AG04449 (cell line): Measurements from ENCODE around the gene BROX.
"Not testable (repeated sequence)": the region's sequence is repeated elsewhere in the genome, so short reads cannot be mapped to it uniquely, and the experiment has no call there.

ENCODE experiments used
- CTCF ChIA-PET: fragments of 350-600 bp; formaldehyde crosslinking; extraction: SDS; loops from one replicate; lab custom pipeline; 2021; ENCODE audit warnings: antibody characterized with exemption; lab: Yijun Ruan, JAX
- POLR2A ChIA-PET: fragments of 400-600, 350-600 bp; formaldehyde crosslinking; extraction: SDS; loops from one replicate; lab custom pipeline; 2020; ENCODE audit warnings: antibody characterized with exemption, inconsistent platforms; lab: Yijun Ruan, JAX
- DNase-seq: peaks from one replicate; pipeline ENCODE4 v3.0.0-alpha.2; 2010; ENCODE audit warnings: low read depth, low spot score
- H3K4me3 ChIP-seq: 2 replicates; pipeline ENCODE4 v1.5.1; 2011; ENCODE audit warnings: low read depth, mild to moderate bottlenecking, control low read depth, low read length
- CTCF ChIP-seq: IDR thresholded peaks from one replicate; pipeline ENCODE4 v1.5.1; 2011; ENCODE audit warnings: mild to moderate bottlenecking, moderate library complexity, low read length, control low read depth, inconsistent platforms; ENCODE audit not compliant: insufficient read depth; ENCODE audit errors: missing control alignments

The BROX gene

GRCh38 chr1:222712253-222713090 lies at the start of gene BROX, which contains the start of gene AIDA:
BROX (plus strand) TSS chr1:222712564; CDS start chr1:222715700, 3,136 bp downstream.
AIDA (minus strand) TSS chr1:222712491; CDS start chr1:222712317, 174 bp downstream.
- H3K4me3 ChIP-seq, result peak within 1 kb of the TSS; percentile 97
- no peak for TF ChIP-seq CTCF
- CTCF ChIA-PET, result interaction anchor here (1.1 to 1.7 kb wide), 5 partner anchors 26 to 417 kb away, joined by 3 to 8 read pairs (median 4); no protein-coding TSS in a partner anchor
- POLR2A ChIA-PET, result interaction anchor here (0.6 to 1.1 kb wide), 5 partner anchors 16 to 1756 kb away, joined by 3 read pairs; no protein-coding TSS in a partner anchor
- DNase-seq, result no peak

GRCh38 chr1:222663431-222663934 lies 48.9 kb upstream of the BROX start:
- ChIA-PET POLR2A (no interaction called here), CTCF (interaction anchor here (1.3 kb wide), 2 partner anchors 9 to 29 kb away, joined by 3 to 5 read pairs; no protein-coding TSS in a partner anchor)
- DNase-seq, result no peak
- no peak for TF ChIP-seq CTCF
- H3K4me3 ChIP-seq, result no peak overlapping the region

- ChIA-PET CTCF (interaction anchor here (1.0 kb wide), 1 partner anchor 21 kb away, joined by 3 read pairs; no protein-coding TSS in a partner anchor), POLR2A (no interaction called here)
- no peak for DNase-seq
- H3K4me3 ChIP-seq, result no peak overlapping the region
- TF ChIP-seq CTCF, result no peak
Measured at GRCh38 chr1:222665964-222666363, 46.4 kb upstream of the BROX start.

- POLR2A ChIA-PET, CTCF ChIA-PET, H3K4me3 ChIP-seq, DNase-seq: not testable (repeated sequence)
Measured at GRCh38 chr1:222668184-222668583, 44.2 kb upstream of the BROX start.

GRCh38 chr1:222669107-222669506 lies 43.3 kb upstream of the BROX start:
- H3K4me3 ChIP-seq, CTCF ChIA-PET, POLR2A ChIA-PET, DNase-seq: not testable (repeated sequence)

- ChIA-PET CTCF (no interaction called here), POLR2A (no interaction called here)
- DNase-seq, result no peak
- H3K4me3 ChIP-seq, result no peak overlapping the region
- TF ChIP-seq CTCF, result no peak
Measured at GRCh38 chr1:222670110-222670509, 42.3 kb upstream of the BROX start.

- TF ChIP-seq CTCF, result no peak
- H3K4me3 ChIP-seq, result no peak overlapping the region
- DNase-seq, result no peak
- CTCF ChIA-PET, result no interaction called here
- POLR2A ChIA-PET, result no interaction called here
Measured at GRCh38 chr1:222680080-222680479, 32.3 kb upstream of the BROX start.
